Fibroblast of pulmonary artery (primary cell): ENCODE measurements around the gene GDI1.

Experiments
- DNase-seq: peaks from one replicate; pipeline ENCODE4 v3.0.0-alpha.2; 2010; ENCODE audit warnings: low read depth
- H3K4me3 ChIP-seq: replicated peaks from 2 replicates; pipeline ENCODE4 v1.5.1; 2011; ENCODE audit warnings: low read depth, mild to moderate bottlenecking, control low read depth, low read length, moderate library complexity
- CTCF ChIP-seq: IDR thresholded peaks from 2 replicates; pipeline ENCODE4 v1.5.1; 2011; ENCODE audit warnings: mild to moderate bottlenecking, control low read depth, low read length, inconsistent platforms; ENCODE audit errors: missing control alignments

GDI1 gene

GRCh38 chrX:154403192-154403591 lies 33.8 kb upstream of the GDI1 start:
- no peak overlapping the region for H3K4me3 ChIP-seq
- no peak for TF ChIP-seq CTCF
- DNase-seq = no peak

- DNase-seq = no peak
- H3K4me3 ChIP-seq = no peak overlapping the region
- no peak for TF ChIP-seq CTCF
Observed at GRCh38 chrX:154403858-154404257, 33.1 kb upstream of the GDI1 start.

- no peak overlapping the region for H3K4me3 ChIP-seq
- no peak for DNase-seq
- TF ChIP-seq CTCF = no peak
Observed at GRCh38 chrX:154404625-154405192, 32.2 kb upstream of the GDI1 start.

GRCh38 chrX:154408659-154409221 lies 28.2 kb upstream of the GDI1 start:
- no peak for TF ChIP-seq CTCF
- H3K4me3 ChIP-seq = peak overlapping the region; percentile 58
- no peak for DNase-seq

- H3K4me3 ChIP-seq = peak within 1 kb of the TSS; percentile 58
- peak; percentile 87 for DNase-seq
Observed at GRCh38 chrX:154409222-154409871, 27.6 kb upstream of the GDI1 start, which contains the start of gene DNASE1L1. Gene DNASE1L1, minus strand, starts transcription at chrX:154409254. Its CDS starts 3,686 bp downstream, at chrX:154405568.

GRCh38 chrX:154411981-154412340 lies 25.0 kb upstream of the GDI1 start:
- H3K4me3 ChIP-seq = peak overlapping the region; percentile 60
- DNase-seq = peak; percentile 49

More at GRCh38 chrX:154409222-154409871, 27.6 kb upstream of the GDI1 start, which contains the start of gene DNASE1L1:
- TF ChIP-seq CTCF = no peak

More at GRCh38 chrX:154411981-154412340, 25.0 kb upstream of the GDI1 start:
- no peak for TF ChIP-seq CTCF
